HEK293T (cell line): ENCODE results near the gene MAGOH.

Source experiments
- ARNT ChIP-seq: fragments of 450-650 bp; IDR thresholded peaks from 2 replicates; pipeline ENCODE4 v1.6.1; 2017; ENCODE audit warnings: mild to moderate bottlenecking
- BHLHE40 ChIP-seq: fragments of 450-650 bp; IDR thresholded peaks from 2 replicates; pipeline ENCODE4 v1.6.1; 2016; ENCODE audit warnings: mild to moderate bottlenecking, moderate library complexity, borderline replicate concordance
- CTBP1 ChIP-seq: fragments of 450-650 bp; IDR thresholded peaks from 2 replicates; pipeline ENCODE4 v1.6.1; 2016; ENCODE audit warnings: borderline replicate concordance
- NFRKB ChIP-seq: fragments of 450-650 bp; IDR thresholded peaks from 2 replicates; pipeline ENCODE4 v1.6.1; 2016; ENCODE audit warnings: mild to moderate bottlenecking, moderate library complexity
- SP1 ChIP-seq: fragments of 450-650 bp; IDR thresholded peaks from 2 replicates; pipeline ENCODE4 v1.6.1; 2017
- SUZ12 ChIP-seq: fragments of 450-650 bp; IDR thresholded peaks from 2 replicates; pipeline ENCODE4 v1.6.1; 2016; ENCODE audit warnings: mild to moderate bottlenecking
- TARDBP ChIP-seq: fragments of 450-650 bp; IDR thresholded peaks from 2 replicates; pipeline ENCODE4 v1.6.1; 2016
- TF ChIP-seq, protein P1 (sequence below): fragments of 450-650 bp; IDR thresholded peaks from 2 replicates; pipeline ENCODE4 v1.6.1; 2016

DNA sequence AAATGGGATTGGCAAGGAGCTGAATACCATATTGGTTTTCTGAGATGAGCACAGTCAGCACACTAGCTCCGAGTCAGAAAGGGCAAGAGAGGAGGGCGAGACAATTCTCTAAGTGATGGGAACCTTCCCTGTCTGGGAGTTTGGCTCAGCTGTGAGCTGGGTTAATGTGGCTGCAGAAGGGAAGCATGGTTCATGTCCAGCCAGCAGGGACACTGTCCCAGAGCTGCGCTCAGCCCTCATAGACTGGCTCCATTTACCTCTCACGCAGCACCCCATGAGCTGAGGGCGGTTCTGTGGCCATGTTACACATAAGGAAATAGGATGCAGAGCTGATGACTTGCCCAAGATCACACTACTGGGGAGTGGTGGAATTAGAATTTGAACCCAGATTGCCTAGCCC, 57.4 kb downstream of the MAGOH start:
- TF ChIP-seq TARDBP = no peak
- TF ChIP-seq CTBP1 = no peak
- TF ChIP-seq NFRKB = no peak
- no peak for TF ChIP-seq SP1
- TF ChIP-seq SUZ12 = no peak
- TF ChIP-seq, protein P1, sequence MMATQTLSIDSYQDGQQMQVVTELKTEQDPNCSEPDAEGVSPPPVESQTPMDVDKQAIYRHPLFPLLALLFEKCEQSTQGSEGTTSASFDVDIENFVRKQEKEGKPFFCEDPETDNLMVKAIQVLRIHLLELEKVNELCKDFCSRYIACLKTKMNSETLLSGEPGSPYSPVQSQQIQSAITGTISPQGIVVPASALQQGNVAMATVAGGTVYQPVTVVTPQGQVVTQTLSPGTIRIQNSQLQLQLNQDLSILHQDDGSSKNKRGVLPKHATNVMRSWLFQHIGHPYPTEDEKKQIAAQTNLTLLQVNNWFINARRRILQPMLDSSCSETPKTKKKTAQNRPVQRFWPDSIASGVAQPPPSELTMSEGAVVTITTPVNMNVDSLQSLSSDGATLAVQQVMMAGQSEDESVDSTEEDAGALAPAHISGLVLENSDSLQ = no peak
- TF ChIP-seq BHLHE40 = no peak
- TF ChIP-seq ARNT = no peak
